Parathyroid adenoma (tissue), 2 donors: ENCODE data around the gene FCN3.

Experiments
- H2AFZ ChIP-seq: fragments of 300-600 bp; sonication (generic); one replicate; pipeline ENCODE4 v1.7.0; 2017; ENCODE audit warnings: antibody characterized with exemption, mild to moderate bottlenecking
- H3K27ac ChIP-seq: fragments of 300-600 bp; sonication (generic); one replicate; pipeline ENCODE4 v1.7.0; 2017
- H3K27me3 ChIP-seq: fragments of 300-600 bp; sonication (generic); one replicate; pipeline ENCODE4 v1.7.0; 2017; ENCODE audit warnings: low read length; ENCODE audit not compliant: control insufficient read depth, insufficient read depth
- H3K36me3 ChIP-seq: fragments of 300-600 bp; sonication (generic); one replicate; pipeline ENCODE4 v1.7.0; 2017; ENCODE audit warnings: low read length; ENCODE audit not compliant: control insufficient read depth, insufficient read depth
- H3K4me1 ChIP-seq: fragments of 300-600 bp; sonication (generic); one replicate; pipeline ENCODE4 v1.7.0; 2017; ENCODE audit warnings: control low read depth
- H3K4me2 ChIP-seq: fragments of 300-600 bp; sonication (generic); one replicate; pipeline ENCODE4 v1.7.0; 2017; ENCODE audit warnings: low read length
- H3K4me3 ChIP-seq: fragments of 300-600 bp; sonication (generic); one replicate; pipeline ENCODE4 v1.7.0; 2017; ENCODE audit warnings: low read depth, low read length
- H3K79me2 ChIP-seq: fragments of 300-600 bp; sonication (generic); one replicate; pipeline ENCODE4 v1.7.0; 2017; ENCODE audit warnings: control low read depth
- H3K9ac ChIP-seq: fragments of 300-600 bp; sonication (generic); one replicate; pipeline ENCODE4 v1.7.0; 2017; ENCODE audit warnings: mild to moderate bottlenecking
- H3K9me3 ChIP-seq: fragments of 300-600 bp; sonication (generic); one replicate; pipeline ENCODE4 v1.7.0; 2017; ENCODE audit warnings: low read length; ENCODE audit not compliant: control insufficient read depth
- CTCF ChIP-seq: fragments of 300-600 bp; sonication (generic); IDR thresholded peaks from one replicate; pipeline ENCODE4 v1.7.0; 2017; ENCODE audit warnings: antibody characterized with exemption, mild to moderate bottlenecking
- donor health status: primary hyperparathyroidism.

The FCN3 gene

GRCh38 chr1:27338751-27339150 is 35.9 kb downstream of the FCN3 start:
- Histone ChIP-seq H3K36me3 (no peaks in the 10 kb centered on the region), H2AFZ (no peak overlapping the region), H3K27me3 (no peaks in the 10 kb centered on the region), H3K27ac (no peak overlapping the region), H3K9me3 (no peaks in the 10 kb centered on the region), H3K4me2 (no peak overlapping the region), H3K9ac (no peak overlapping the region), H3K4me1 (no peaks in the 10 kb centered on the region), H3K4me3 (no peak overlapping the region), H3K79me2 (no peaks in the 10 kb centered on the region)
- no peak for TF ChIP-seq CTCF

GRCh38 chr1:27336756-27337155 is 37.9 kb downstream of the FCN3 start:
- no peak for TF ChIP-seq CTCF
- no peaks in the 10 kb centered on the region for H3K4me1 ChIP-seq
- no peaks in the 10 kb centered on the region for H3K27me3 ChIP-seq
- H3K36me3 ChIP-seq, result no peaks in the 10 kb centered on the region
- H3K79me2 ChIP-seq, result no peaks in the 10 kb centered on the region
- H3K27ac ChIP-seq, result no peak overlapping the region
- no peaks in the 10 kb centered on the region for H3K9me3 ChIP-seq
- H3K9ac ChIP-seq, result no peak overlapping the region
- H3K4me3 ChIP-seq, result no peak overlapping the region
- no peak overlapping the region for H3K4me2 ChIP-seq
- no peak overlapping the region for H2AFZ ChIP-seq

GRCh38 chr1:27335506-27336422 is 38.9 kb downstream of the FCN3 start:
- no peaks in the 10 kb centered on the region for H3K27me3 ChIP-seq
- H3K36me3 ChIP-seq, result no peaks in the 10 kb centered on the region
- no peak overlapping the region for H3K4me3 ChIP-seq
- no peak overlapping the region for H3K9ac ChIP-seq
- no peaks in the 10 kb centered on the region for H3K9me3 ChIP-seq
- H3K27ac ChIP-seq, result no peak overlapping the region
- H3K4me2 ChIP-seq, result no peak overlapping the region
- TF ChIP-seq CTCF, result no peak
- H3K4me1 ChIP-seq, result no peaks in the 10 kb centered on the region
- peaks cover 2% of the 10 kb centered on the region for H3K79me2 ChIP-seq
- H2AFZ ChIP-seq, result no peak overlapping the region

- H3K9ac ChIP-seq, result no peak overlapping the region
- H3K4me3 ChIP-seq, result no peak overlapping the region
- no peaks in the 10 kb centered on the region for H3K9me3 ChIP-seq
- no peak for TF ChIP-seq CTCF
- H3K27me3 ChIP-seq, result no peaks in the 10 kb centered on the region
- H3K4me2 ChIP-seq, result no peak overlapping the region
- H3K36me3 ChIP-seq, result no peaks in the 10 kb centered on the region
- no peaks in the 10 kb centered on the region for H3K4me1 ChIP-seq
- no peak overlapping the region for H3K27ac ChIP-seq
- peaks cover 7% of the 10 kb centered on the region for H3K79me2 ChIP-seq
- H2AFZ ChIP-seq, result no peak overlapping the region
These were observed 40.8 kb downstream of the FCN3 start for GRCh38 chr1:27333717-27334279.
